Measurements from ENCODE around the gene DGCR2. TPM values are rescaled to one million over a fixed set of nuclear protein-coding genes. Genes with fewer than 3 reads are reported as not detected.

Gene DGCR2
- total and polyA plus RNA-seq, 9 donors, result 23.9 to 71.9 (median 59.1) TPM

DNA sequence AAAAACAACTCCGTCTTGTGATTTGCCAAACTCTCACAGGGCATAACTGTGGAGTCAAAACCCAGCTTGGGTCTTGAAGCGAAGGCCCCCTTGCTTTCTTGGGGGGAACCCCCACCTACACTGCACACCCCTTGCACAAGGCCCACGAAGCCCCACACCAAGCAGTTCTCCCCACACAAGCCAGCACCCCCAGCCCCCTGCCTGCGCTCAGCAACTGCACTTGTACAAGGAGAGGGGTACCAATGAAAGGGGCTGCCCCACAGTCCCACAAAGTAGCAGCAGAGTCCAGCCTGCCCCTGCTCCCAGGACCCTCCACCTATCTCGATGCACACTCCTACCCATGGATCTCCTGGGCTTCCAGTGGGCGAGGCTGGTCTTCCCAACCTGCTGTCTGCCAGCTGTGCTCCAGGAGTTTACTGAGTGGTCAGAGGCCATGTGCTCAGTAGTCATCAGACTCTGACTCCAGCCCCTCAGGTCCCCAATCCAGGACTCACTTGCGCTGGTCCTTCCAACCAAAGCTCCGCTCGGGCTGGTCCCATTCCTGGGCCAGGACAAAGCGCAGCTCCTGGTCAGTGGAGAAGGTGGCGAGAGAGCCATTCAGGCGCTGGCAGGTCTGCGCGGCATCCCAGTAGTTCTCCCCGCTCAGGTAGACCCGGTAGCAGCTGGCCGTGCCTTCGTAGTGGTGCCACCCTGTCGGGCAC lies 57.7 kb downstream of the DGCR2 start:
- no peak overlapping the region for H3K27ac ChIP-seq
- intact Hi-C loops (cut with DNase I), result no loop called here
- H3K4me3 ChIP-seq, result no peak overlapping the region
- no peaks in the 10 kb centered on the region for H3K9me3 ChIP-seq
- 96 to 97% (median 96%) methylated on average over 19 of the region's 19 CpGs for WGBS, 3 donors
- no peak for DNase-seq
- TF ChIP-seq, protein P1, sequence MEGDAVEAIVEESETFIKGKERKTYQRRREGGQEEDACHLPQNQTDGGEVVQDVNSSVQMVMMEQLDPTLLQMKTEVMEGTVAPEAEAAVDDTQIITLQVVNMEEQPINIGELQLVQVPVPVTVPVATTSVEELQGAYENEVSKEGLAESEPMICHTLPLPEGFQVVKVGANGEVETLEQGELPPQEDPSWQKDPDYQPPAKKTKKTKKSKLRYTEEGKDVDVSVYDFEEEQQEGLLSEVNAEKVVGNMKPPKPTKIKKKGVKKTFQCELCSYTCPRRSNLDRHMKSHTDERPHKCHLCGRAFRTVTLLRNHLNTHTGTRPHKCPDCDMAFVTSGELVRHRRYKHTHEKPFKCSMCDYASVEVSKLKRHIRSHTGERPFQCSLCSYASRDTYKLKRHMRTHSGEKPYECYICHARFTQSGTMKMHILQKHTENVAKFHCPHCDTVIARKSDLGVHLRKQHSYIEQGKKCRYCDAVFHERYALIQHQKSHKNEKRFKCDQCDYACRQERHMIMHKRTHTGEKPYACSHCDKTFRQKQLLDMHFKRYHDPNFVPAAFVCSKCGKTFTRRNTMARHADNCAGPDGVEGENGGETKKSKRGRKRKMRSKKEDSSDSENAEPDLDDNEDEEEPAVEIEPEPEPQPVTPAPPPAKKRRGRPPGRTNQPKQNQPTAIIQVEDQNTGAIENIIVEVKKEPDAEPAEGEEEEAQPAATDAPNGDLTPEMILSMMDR (IDR thresholded peaks at IDR 0.05), result no peak
- TF ChIP-seq EP300 (IDR thresholded peaks at IDR 0.05) (no peak), POLR2A (IDR thresholded peaks at IDR 0.05) (no peak)
- no peaks in the 10 kb centered on the region for H3K27me3 ChIP-seq
- H3K4me1 ChIP-seq (ENCODE audit: insufficient read depth), result peaks cover 2% of the 10 kb centered on the region
- no peaks in the 10 kb centered on the region for H3K36me3 ChIP-seq

- Histone ChIP-seq H3K27ac (no peak overlapping the region), H3K4me1 (ENCODE audit: insufficient read depth) (peaks cover 2% of the 10 kb centered on the region), H3K4me3 (no peak overlapping the region), H3K36me3 (no peaks in the 10 kb centered on the region), H3K9me3 (no peaks in the 10 kb centered on the region), H3K27me3 (no peaks in the 10 kb centered on the region)
- intact Hi-C loops (cut with DNase I), result no loop called here
- TF ChIP-seq EP300 (IDR thresholded peaks at IDR 0.05) (no peak), POLR2A (IDR thresholded peaks at IDR 0.05) (no peak)
- TF ChIP-seq, protein P1 (IDR thresholded peaks at IDR 0.05), result no peak
- 53 to 72% (median 71%) methylated on average over 8 of the region's 8 CpGs for WGBS, 3 donors
- DNase-seq, result no peak
Observed at GRCh38 chr22:19063581-19064353, 58.4 kb downstream of the DGCR2 start.

DNA sequence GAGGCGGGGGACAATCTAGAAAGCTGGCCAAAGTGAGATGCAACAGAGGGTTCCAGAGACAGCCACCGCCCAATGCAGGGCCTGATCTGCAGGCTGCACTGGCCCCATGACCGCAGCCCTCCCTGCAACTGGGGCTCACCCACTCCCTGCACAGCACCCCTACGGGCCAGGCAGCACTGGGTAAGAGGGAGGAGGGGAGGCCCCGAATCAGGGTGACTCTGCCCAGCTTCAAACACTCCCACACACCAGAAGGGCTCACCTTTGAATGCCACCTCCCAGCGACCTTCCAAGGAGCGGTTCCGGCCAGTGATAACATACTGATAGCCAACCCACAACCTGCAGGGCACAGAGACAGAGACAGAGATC lies 59.3 kb downstream of the DGCR2 start:
- TF ChIP-seq, protein P1 (IDR thresholded peaks at IDR 0.05), result no peak
- TF ChIP-seq POLR2A (IDR thresholded peaks at IDR 0.05), result no peak
- TF ChIP-seq EP300 (IDR thresholded peaks at IDR 0.05), result no peak
- Histone ChIP-seq H3K36me3 (no peaks in the 10 kb centered on the region), H3K4me1 (ENCODE audit: insufficient read depth) (peaks cover 2% of the 10 kb centered on the region), H3K9me3 (no peaks in the 10 kb centered on the region), H3K27me3 (no peaks in the 10 kb centered on the region), H3K4me3 (no peak overlapping the region), H3K27ac (no peak overlapping the region)
- intact Hi-C loops (cut with DNase I), result no loop called here
- WGBS, 3 donors, result 66 to 73% (median 69%) methylated on average over 8 of the region's 8 CpGs
- DNase-seq, result no peak

GRCh38 chr22:19062139-19062942 lies 59.9 kb downstream of the DGCR2 start:
- DNase-seq, result no peak
- Histone ChIP-seq H3K36me3 (no peaks in the 10 kb centered on the region), H3K27me3 (no peaks in the 10 kb centered on the region), H3K9me3 (no peaks in the 10 kb centered on the region), H3K4me1 (ENCODE audit: insufficient read depth) (peaks cover 2% of the 10 kb centered on the region), H3K4me3 (no peak overlapping the region), H3K27ac (no peak overlapping the region)
- intact Hi-C loops (cut with DNase I), result no loop called here
- no peak for TF ChIP-seq POLR2A (IDR thresholded peaks at IDR 0.05)
- TF ChIP-seq, protein P1 (IDR thresholded peaks at IDR 0.05), result no peak
- 67 to 75% (median 67%) methylated on average over 12 of the region's 12 CpGs for WGBS, 3 donors
